HG03095 (cell line): Measurements from ENCODE around the gene TMEM109.

Source experiments
- ATAC-seq: cut with Tn5 transposase; IDR thresholded peaks from one replicate; pipeline ENCODE4 v1.9.1; 2021; ENCODE audit warnings: moderate library complexity; ENCODE audit not compliant: unreplicated experiment

Gene TMEM109

DNA sequence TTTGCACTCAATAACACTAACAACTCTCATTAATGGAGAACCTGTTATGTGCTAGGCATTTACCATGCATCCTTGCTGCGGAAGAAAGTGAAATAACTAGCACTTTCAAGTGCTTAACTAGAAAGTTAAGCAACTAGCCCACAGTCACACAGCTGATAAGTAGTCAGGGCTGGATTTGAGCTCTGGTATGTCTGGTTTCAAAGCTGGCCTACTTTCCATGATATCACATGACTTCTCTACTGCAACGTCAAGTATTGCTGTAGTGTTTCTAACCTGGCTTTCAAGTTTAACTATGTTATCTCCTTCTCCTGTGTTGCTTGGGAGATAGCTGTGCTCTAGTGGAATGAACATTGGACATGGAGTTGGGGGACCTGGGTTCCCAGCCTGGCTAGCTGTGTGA is 25.9 kb downstream of the TMEM109 start:
- no peak for ATAC-seq

DNA sequence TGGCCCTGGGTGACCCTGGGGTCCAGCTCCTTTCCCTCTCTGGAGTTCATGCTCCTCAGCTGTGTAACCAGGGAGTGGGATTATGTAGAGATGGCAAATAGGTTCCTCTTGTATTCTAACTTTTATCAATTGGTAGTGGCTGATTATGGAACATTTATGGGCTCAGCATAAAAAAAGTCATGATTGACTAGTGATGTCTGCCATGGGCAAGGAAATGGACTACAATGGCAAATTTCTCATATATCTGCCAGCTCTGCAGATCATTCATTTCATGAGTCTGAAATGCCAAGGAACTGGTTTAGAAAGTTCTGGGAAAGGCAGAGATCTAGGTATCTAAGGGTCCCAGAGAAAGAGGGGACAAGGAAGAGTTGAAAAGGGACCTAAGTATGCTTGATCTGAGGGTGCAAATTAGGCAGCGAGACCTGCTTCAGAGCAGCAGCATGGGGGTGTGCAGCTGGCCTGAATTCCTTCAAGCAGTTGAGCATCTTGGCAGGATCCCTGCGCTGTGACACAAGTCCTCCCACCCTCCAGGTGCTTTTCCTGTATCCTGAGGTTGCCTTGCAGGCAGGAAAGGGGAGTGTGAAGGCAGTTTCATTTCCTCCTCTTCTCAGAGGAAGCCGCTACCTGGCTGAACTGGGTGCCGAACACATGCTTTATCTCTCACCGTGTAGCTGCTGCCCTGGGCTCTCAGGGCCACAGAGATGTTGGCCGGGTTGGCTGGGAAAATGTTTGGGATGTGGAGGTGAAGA is 27.6 kb downstream of the TMEM109 start:
- ATAC-seq = no peak

DNA sequence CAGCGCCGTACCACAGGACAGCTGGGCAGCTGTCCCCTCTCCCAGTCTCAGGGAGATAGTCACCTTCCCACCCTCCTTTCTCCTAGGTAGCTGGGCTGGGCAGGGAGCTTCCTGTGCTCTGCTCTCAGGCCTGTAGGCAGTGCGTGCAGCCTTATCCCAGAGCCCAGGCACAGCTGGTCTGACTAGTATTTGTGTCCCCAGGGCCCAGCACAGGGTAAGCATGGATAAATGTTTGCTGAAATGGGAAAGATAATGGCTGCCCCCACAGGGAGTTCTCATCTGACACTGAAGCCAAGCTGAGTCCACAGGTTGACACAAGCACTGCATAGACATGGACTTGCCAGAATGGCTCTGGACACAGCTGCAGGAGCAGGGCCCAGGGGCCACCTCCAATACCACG is 28.3 kb downstream of the TMEM109 start:
- no peak for ATAC-seq

DNA sequence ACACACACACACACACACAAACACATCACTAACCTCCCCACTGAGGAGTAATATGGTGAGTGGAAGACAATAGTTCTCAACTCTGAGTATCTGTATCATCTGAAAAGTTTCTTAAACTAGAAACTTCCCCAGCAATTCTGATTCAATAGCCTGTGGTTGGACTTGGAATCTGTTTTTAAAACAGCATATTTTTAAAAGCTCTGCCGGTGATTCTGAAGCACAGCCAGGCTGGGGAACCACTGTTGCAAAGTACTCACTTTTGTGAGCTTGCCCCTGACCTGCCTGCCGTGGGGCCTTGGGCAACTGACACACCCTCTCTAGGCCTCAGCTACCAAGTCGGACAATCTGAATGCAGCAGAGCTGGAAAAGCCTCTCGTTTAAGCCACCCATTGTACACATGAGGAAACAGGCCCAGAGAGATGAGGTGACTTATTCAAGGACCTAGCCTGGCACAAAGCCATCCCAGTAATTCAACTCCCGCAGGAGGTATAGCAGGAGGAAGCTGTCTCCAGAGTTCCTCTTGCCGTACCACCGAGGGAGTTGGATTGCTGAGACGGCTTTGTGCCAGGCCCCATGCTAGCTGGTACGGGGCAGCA is 29.1 kb downstream of the TMEM109 start:
- ATAC-seq = no peak

DNA sequence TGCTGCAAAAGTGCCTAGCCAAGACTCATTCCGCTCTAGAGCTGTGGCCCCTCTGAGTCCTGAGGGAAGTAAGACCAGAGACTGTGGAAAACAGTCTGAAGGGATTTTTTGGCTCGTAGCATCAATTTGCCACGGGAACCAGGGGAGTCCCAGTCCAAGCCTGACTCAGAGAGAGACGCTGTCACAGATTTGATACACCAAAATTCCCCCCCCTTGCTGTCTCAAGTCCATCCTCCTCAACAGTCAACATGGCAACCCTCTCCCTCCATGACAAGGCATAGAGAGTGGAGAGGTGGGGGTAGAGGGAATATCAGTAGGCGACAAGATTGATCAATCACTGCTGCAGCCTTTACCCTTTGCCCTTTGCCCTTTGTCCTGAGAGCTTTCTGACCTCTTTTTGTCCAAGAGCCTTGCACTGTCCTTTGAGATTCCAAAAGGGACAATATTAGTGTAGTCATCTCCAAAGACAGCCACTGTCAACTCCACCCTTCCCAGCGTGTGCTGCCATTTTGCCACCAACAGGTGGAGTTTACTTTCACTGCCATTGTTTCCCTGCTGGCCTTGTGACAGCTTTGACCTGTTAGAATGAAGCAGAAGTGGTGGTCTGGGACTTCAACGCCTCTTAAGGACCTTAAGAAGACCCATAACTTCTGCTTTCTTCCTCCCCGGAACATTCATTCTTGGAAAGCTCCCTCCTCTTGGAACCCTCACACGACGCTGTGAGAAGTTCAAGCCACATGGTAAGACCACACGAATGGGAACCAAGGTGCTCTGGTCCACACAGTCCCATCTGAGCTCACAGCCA is 30.7 kb downstream of the TMEM109 start:
- ATAC-seq = no peak

DNA sequence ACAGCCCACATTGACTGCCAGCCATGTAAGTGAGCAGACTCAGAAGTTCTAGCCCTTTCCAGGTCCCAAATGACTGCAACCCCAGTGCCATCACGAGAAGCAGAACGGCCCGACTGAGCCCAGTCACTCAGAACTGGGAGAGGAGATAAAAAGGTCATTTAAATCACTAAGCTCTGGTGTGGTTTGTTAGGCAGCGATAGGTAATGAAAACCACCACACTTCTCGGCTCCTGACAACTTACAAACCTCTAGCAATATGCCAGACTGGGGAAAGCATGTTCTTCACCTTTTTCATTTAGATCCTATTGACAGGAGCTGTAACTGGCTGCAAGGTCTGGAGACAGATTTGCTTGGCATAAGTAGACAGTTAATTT is 31.3 kb downstream of the TMEM109 start:
- ATAC-seq = no peak

DNA sequence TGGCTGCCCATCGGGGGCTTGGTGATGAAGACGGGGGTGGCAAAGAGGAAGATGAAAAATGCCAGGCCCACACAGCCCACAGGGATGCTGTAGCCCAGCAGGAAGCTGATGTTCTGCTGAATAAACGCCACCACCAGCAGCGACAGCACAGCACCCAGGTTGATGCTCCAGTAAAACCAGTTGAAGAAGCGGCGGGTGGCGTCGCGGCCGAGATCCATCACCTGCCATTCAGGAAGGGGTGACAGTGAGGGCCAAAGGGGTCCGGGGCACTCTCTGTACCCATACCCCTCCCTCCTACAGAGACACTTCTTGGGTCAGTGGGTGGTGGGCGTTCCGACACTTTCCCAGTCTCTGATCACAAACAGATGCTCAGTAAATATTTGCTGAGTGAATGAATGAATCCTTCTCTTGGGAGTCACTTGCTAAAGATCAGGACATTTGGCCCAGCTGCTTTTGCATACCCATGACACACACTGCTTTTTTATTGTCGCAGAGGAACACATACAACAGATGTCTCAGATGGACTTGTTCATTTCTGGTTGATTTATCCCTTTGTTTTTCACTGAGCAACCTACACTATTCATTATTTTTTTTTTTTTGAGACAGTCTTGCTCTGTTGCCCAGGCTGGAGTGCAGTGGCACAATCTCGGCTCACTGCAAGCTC is 32.8 kb downstream of the TMEM109 start:
- ATAC-seq = no peak

DNA sequence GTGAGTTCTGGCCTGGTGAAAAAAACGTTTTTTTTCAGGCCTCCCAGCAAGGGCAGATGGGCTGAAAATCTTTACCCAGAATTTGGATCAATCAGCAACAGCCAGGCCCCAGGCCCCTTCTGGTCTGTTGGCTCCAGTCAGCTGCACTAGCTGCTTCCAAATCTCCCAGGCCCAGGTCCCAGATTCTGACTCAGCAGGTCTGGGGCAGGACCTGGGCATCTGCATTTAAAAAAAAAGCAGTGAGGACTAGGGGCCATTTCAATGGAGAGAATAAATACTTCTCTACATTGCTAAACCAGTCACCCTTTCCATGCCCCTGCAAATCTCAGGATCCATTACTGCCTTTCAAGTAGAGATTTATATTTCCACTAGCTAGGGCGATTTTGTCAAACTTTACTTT is 33.7 kb downstream of the TMEM109 start:
- ATAC-seq = no peak

DNA sequence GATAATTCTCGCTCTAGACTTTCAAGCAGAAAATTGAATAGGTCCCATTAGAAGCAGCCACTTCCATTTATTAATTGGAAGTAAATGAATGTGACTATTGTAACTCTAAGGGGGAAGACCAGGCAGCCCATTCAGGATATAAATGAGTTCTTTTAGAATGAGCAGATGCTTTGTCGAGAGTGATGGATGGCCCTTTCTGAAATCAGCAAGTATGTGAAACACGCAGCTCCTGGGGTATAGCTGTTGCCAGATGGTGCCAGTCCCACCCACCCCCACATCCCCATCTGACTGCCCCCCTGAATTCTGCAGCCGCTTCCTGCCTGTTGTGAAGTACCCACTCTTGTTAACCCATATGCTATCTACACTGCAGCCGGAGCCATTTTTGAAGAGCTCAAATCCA is 34.3 kb downstream of the TMEM109 start:
- no peak for ATAC-seq

DNA sequence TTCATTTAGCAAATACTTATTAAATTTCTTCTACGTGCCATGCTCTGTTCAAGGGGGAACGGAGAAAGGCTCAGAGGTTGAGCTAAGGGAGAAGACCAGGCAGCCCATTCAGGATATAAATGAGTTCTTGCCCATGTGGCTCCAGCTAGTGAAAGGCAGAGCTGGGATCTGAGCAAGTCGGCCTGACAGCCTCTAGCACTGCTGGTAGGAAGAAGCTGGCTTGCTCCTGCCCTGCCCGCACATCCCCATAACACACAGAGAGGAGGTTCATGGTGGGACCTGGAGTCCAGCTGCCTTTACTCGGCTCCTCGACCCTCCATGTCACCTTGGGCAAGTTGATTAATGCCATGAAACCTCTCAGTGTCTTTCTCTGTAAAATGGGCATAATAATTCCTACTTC is 36.1 kb downstream of the TMEM109 start:
- no peak for ATAC-seq

DNA sequence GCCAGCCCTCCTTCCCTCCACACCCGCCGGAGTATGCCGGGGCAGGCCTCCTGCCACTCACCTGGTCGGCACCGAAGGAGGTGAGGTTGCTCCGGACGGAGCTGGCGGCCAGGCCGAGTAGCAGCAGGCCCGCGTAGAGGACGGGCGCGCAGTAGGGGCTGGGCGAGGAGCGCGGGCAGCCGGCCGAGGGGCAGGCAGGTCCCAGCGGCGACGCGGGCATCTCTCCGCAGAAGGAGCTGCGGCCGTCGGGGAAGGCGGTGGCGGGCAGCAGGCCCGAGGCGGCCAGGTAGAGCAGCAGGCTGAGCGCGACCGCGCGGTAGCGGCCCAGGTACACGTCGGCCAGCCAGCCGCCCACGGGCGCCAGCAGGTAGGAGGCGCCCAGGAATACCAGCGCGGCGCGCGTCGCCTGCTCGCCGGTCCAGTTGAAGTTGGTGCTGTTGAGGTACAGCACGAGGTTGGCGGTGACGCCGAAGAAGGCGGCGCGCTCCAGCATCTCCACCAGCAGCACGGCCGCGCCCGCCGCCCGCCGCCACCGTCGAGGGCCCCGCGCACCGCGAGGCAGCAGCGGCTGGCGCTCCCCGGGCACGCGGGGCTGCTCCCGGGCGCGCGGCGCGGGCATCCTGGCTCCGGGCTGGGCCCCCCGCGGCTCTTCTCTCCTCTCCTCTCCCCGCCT is 37.1 kb downstream of the TMEM109 start:
- ATAC-seq = no peak

DNA sequence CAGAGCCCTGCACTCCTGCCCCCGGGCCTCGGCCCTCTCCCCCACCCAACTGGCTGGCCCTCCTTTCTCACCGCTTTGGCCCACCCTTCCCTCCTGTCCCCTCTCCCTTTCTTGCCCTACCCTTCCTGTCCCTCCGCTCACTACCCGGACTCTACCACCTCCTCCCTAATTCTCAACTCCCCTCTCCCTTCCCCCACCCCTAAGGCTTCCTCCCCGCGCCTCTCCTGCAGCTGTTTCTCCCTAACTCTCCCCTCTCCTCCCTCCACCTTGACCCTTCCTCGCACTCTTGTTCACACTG is 37.6 kb downstream of the TMEM109 start:
- ATAC-seq = no peak

DNA sequence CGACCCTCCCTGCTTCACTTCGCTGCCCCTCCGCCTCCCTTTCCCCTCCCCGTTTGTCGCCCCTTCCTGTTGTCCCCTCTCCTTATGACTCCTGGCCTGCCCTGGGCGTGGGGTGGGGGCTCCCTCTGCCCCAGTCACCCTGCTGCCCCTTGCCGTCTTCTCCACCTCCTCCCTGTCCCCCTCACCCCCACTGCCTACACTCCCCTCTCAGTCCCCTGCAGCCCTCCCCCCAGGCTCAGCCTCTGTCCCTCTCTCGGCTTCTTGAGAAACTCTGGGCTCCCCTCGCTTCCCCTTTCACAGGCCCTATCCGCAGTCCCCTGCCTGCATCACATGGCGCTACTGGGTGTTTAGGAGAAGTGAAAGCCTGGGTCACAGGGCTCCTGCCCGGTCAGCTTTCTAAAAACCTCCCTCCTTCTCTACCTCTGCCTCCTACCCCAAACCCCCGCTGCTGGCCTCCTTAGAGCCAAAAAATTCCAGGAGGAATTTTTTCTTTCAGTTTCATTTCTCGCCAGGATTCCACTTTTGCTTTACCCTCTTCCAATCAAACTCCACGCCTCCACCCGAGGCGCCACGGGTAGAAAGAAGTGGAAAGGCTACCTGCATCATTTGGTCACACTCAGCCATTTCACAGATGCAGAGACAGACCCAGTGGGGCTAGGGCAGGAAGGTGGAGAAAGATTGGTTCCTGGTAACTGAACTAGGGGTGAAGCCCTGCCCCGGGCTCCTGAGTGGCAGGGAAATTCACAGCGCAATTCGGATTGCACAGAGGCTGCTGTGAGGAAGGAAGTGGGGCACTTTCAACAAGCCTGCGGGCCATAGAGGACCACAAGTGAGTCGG is 38.2 kb downstream of the TMEM109 start, which contains the start of gene SLC15A3:
TSS of gene SLC15A3 (minus strand) at position 273 of the 838 bp plus-strand sequence. CDS start 625 bp downstream, outside the sequence.
- peak; percentile 60 for ATAC-seq

DNA sequence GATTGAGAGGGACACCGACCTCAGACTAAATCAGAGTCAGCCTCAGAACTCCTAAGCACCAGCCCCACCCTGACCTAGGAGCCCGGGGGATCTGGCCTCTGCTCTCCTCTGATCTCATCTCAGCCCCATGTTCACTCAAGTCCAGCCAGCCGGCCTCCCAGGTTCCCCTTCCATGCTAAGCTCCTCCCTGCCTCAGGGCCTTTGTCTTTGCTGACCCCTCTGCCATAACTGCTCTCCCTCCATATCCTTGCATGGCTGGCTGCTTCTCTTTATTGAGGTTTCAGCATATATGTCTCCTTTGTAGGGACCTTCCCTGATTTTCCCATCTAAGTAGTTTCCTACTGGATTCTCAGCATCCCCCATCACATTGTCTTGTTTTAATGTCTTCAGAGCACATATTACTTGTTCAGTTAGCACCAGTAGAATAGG is 38.8 kb downstream of the TMEM109 start:
- no peak for ATAC-seq

DNA sequence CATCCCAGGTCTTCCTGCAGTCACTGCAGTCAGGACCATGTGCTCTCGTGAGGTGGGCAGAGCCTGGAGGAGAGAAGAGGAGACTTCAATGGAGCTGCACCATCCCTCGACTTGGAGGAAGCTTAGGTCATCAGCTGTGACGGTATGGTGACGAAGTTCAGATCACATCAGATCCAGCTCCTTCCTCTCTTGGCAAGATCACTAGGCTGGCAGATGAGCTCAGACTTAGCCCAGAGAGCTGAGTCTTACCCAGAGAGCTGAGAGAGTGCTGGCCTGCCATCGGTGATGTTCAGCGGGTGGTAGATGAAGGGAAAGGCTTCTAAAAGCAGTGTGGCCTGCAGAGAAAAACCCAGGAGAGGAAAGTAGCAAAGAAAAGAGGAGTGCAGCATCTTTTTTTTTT is 39.8 kb downstream of the TMEM109 start:
- no peak for ATAC-seq

DNA sequence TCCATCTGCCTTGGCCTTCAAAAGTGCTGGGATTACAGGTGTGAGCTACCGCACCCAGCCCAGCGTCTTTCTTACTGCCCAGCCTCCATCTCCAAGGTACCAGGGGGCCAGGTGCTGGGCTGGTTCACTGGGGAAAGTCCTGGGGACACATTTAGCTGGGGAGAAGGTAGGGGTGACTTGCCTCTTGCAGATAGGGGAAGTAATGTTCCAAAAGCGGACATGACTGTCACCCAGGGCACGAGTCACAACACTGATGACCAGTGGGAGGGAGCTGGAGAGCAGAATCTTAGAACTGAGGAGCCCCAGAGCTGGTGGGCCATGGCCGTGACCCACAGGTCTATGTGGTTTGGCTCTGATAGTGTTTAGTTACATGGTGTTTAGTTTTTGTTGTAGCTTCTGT is 40.5 kb downstream of the TMEM109 start:
- no peak for ATAC-seq

DNA sequence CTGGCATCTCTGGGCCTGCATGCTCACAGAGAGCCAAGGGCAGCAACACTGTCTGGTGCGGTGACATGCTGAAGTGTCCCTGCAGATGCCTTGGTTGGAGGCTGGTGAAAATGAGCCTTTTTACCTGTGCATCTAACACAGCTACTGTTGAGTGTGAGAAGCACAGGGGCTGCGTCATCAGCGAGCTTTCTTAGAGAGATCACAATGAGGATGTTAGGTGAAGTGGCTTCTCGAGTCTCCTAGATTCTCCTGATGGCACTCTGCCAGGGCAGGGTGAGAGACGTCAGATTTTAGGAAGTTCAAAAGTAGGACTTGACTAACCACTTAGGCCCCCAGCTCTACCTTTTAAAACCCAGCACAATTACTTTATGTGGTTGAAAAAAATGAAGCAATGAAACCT is 41.6 kb downstream of the TMEM109 start:
- ATAC-seq = no peak

DNA sequence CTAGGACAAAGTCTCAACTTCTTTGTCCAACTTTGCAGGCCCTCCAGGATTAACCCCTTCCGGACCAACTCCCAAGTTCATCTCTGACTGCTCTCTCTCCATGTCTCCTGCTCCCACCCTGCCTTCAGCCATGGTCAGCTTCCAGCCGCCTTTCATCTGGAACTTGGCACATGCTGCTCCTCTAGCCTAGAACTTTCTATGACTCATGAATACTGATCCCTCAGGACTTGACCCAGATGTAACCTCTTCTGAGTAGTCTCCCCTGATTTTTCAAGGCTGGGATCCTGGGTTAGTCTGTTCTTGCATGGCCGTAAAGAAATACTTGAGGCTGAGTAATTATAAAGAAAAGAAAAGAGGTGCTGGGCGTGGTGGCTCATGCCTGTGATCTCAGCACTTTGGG is 43.2 kb downstream of the TMEM109 start:
- no peak for ATAC-seq

DNA sequence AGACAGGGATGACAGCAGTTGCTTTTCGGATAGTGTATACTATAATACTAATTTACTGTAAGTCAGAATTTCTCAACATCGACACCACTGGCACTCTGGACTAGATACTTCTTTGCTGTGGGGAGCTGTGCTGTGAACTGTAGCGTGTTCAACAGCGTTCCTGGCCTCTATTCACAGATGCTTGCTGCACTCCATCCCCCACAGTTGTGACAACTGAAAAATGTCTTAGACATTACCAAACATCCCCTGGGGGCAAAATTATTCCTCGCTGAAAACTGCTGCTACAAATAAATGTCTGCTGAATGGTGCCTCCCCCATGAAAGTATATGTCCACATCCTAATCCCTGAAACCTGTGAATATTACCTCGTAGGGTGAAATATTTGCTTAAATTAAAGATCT is 45.5 kb downstream of the TMEM109 start:
- no peak for ATAC-seq

DNA sequence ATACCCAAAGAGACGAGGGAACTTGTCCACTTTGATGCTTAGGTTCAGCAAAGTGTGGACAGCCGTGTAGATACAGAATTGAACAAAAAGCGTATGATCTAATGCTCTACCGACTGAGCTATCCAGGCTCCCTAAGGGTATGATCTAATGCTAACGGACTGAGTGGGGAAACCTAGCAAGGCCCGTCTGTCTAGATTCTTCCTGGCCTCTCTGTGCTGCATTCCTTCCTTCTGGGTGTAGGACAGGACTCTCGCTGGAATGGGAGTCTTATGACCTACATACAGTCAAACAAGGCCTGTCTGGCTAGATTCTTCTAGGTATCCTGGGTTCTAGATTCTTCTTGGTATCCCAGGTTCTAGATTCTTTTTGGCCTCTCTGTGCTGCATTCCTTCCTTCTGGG is 46.4 kb downstream of the TMEM109 start:
- no peak for ATAC-seq
